Right atrium auricular region (tissue), 2 donors: ENCODE data around the gene ME1. TPM values are rescaled to one million over a fixed set of nuclear protein-coding genes. Genes with fewer than 3 reads are reported as not detected.
"Not testable (repeated sequence)": the region's sequence is repeated elsewhere in the genome, so short reads cannot be mapped to it uniquely, and the experiment has no call there.

Experiments used
- DNase-seq: peaks from one replicate; pipeline ENCODE4 v3.0.0-alpha.2; 2019; ENCODE audit warnings: low spot score
- H3K27ac ChIP-seq, 2 donors: fragments of 200-600 bp; sonication (generic); 1 replicate in 1 of 2; 2 replicates in 1 of 2; pipeline ENCODE4 v1.5.1; 2016 to 2019
- H3K27me3 ChIP-seq, 2 donors: fragments of 200-600 bp; sonication (generic); one replicate each; pipeline versions ENCODE4 v1.5.1 to v1.6.0; 2017 to 2019
- H3K36me3 ChIP-seq: fragments of 200-600 bp; sonication (generic); one replicate; pipeline ENCODE4 v1.5.1; 2016
- H3K4me1 ChIP-seq, 2 donors: fragments of 200-600 bp; sonication (generic); one replicate each; pipeline versions ENCODE4 v1.5.1 to v1.6.0; 2017 to 2019
- H3K4me3 ChIP-seq, 2 donors: fragments of 200-600 bp; sonication (generic); 1 replicate in 1 of 2; 2 replicates in 1 of 2; pipeline ENCODE4 v1.5.1; 2017 to 2019; ENCODE audit warnings: mild to moderate bottlenecking in 1 of 2, moderate library complexity in 1 of 2
- H3K9me3 ChIP-seq, 2 donors: fragments of 200-600 bp; sonication (generic); one replicate each; pipeline ENCODE4 v1.5.1; 2019
- CTCF ChIP-seq, 2 donors: fragments of 200-600 bp; sonication (generic); IDR thresholded peaks; one replicate each; pipeline ENCODE4 v1.5.1; 2019; ENCODE audit warnings: antibody characterized with exemption in 2 of 2
- total RNA-seq, 2 donors: library from RNA; depleted of rRNA; stranded (reverse); fragments of >200 nt; gene quantifications; one replicate each; pipeline ENCODE4 v1.1.0, GENCODE V29; 2016

ME1 gene
- total RNA-seq, 2 donors from 2014 or later = 25.6 to 26.5 TPM

GRCh38 chr6:83365931-83366330 lies 64.9 kb downstream of the ME1 start:
- no peaks in the 10 kb centered on the region for H3K27me3 ChIP-seq
- no peak overlapping the region for H3K4me3 ChIP-seq
- H3K4me1 ChIP-seq = no peaks in the 10 kb centered on the region
- H3K36me3 ChIP-seq = no peaks in the 10 kb centered on the region
- H3K9me3 ChIP-seq = no peaks in the 10 kb centered on the region
- H3K27ac ChIP-seq = no peak overlapping the region
- no peak for DNase-seq
- TF ChIP-seq CTCF (IDR thresholded peaks at IDR 0.05) = no peak

- H3K36me3 ChIP-seq = not testable (repeated sequence)
These were observed 68.5 kb downstream of the ME1 start for GRCh38 chr6:83362349-83362748.

GRCh38 chr6:83359638-83360037 lies 71.2 kb downstream of the ME1 start:
- TF ChIP-seq CTCF (IDR thresholded peaks at IDR 0.05) = no peak
- DNase-seq = no peak
- H3K36me3 ChIP-seq = no peaks in the 10 kb centered on the region
- no peaks in the 10 kb centered on the region for H3K27me3 ChIP-seq
- no peaks in the 10 kb centered on the region for H3K4me1 ChIP-seq
- no peak overlapping the region for H3K27ac ChIP-seq
- no peak overlapping the region for H3K4me3 ChIP-seq
- peaks cover 0 to 7% of the 10 kb centered on the region in 2 donors for H3K9me3 ChIP-seq

More at GRCh38 chr6:83362349-83362748, 68.5 kb downstream of the ME1 start:
- not testable (repeated sequence) for DNase-seq, H3K9me3 ChIP-seq, H3K27me3 ChIP-seq, H3K4me1 ChIP-seq, H3K27ac ChIP-seq, H3K4me3 ChIP-seq

GRCh38 chr6:83354747-83355146 lies 76.1 kb downstream of the ME1 start:
- Histone ChIP-seq H3K4me1 (no peaks in the 10 kb centered on the region), H3K27ac (no peak overlapping the region), H3K36me3 (no peaks in the 10 kb centered on the region), H3K27me3 (no peaks in the 10 kb centered on the region), H3K9me3 (peaks cover 0 to 3% of the 10 kb centered on the region in 2 donors), H3K4me3 (no peak overlapping the region)
- TF ChIP-seq CTCF (IDR thresholded peaks at IDR 0.05) = no peak
- no peak for DNase-seq

GRCh38 chr6:83352424-83353061 lies 78.3 kb downstream of the ME1 start:
- no peaks in the 10 kb centered on the region for H3K4me1 ChIP-seq
- H3K9me3 ChIP-seq = no peaks in the 10 kb centered on the region
- no peak overlapping the region for H3K27ac ChIP-seq
- no peak for DNase-seq
- no peaks in the 10 kb centered on the region for H3K27me3 ChIP-seq
- no peak overlapping the region for H3K4me3 ChIP-seq
- no peak for TF ChIP-seq CTCF (IDR thresholded peaks at IDR 0.05)
- no peaks in the 10 kb centered on the region for H3K36me3 ChIP-seq

GRCh38 chr6:83343121-83343520 lies 87.7 kb downstream of the ME1 start:
- H3K36me3 ChIP-seq = no peaks in the 10 kb centered on the region
- H3K4me1 ChIP-seq = no peaks in the 10 kb centered on the region
- no peaks in the 10 kb centered on the region for H3K27me3 ChIP-seq
- no peak overlapping the region for H3K4me3 ChIP-seq
- TF ChIP-seq CTCF (IDR thresholded peaks at IDR 0.05) = no peak
- no peaks in the 10 kb centered on the region for H3K9me3 ChIP-seq
- DNase-seq = no peak
- no peak overlapping the region for H3K27ac ChIP-seq
